ENCODE data around the gene WASF1.
"Not testable (repeated sequence)": the region's sequence is repeated elsewhere in the genome, so short reads cannot be mapped to it uniquely, and the experiment has no call there.

The WASF1 gene

GRCh38 chr6:110085285-110085684, 94.2 kb downstream of the WASF1 start:
- DNase-seq = no peak

GRCh38 chr6:110083875-110084585, 95.4 kb downstream of the WASF1 start:
- no peak for DNase-seq

- DNase-seq = peak; percentile 29
Measured at GRCh38 chr6:110075406-110075805, 104.1 kb downstream of the WASF1 start.

- not testable (repeated sequence) for DNase-seq
Measured at GRCh38 chr6:110073474-110073873, 106.0 kb downstream of the WASF1 start.

- DNase-seq = no peak
Measured at GRCh38 chr6:110068592-110068967, 110.9 kb downstream of the WASF1 start.

GRCh38 chr6:110067837-110068591, 111.5 kb downstream of the WASF1 start:
- DNase-seq = no peak

GRCh38 chr6:110064744-110065524, 114.5 kb downstream of the WASF1 start:
- DNase-seq = no peak

GRCh38 chr6:110063594-110064263, 115.7 kb downstream of the WASF1 start:
- no peak for DNase-seq

GRCh38 chr6:110055387-110055735, 124.1 kb downstream of the WASF1 start:
- DNase-seq = no peak

- no peak for DNase-seq
Measured at GRCh38 chr6:110054664-110055386, 124.6 kb downstream of the WASF1 start.

GRCh38 chr6:110053395-110054240, 125.9 kb downstream of the WASF1 start:
- DNase-seq = peak; percentile 13

- DNase-seq = no peak
Measured at GRCh38 chr6:110050440-110050813, 129.0 kb downstream of the WASF1 start.
